GM12875 (cell line): ENCODE results near the gene NAIF1.

ENCODE experiments used
- H3K4me3 ChIP-seq: one replicate; pipeline ENCODE4 v1.5.1; 2011; ENCODE audit warnings: low read depth, low read length, control low read depth
- CTCF ChIP-seq: IDR thresholded peaks from 2 replicates; pipeline ENCODE4 v1.5.1; 2011; ENCODE audit warnings: low read depth, mild to moderate bottlenecking, control low read depth, inconsistent platforms, low read length, moderate library complexity, borderline replicate concordance; ENCODE audit not compliant: insufficient read depth

Gene NAIF1

GRCh38 chr9:128094950-128095544 lies 27.9 kb upstream of the NAIF1 start:
- no peak overlapping the region for H3K4me3 ChIP-seq
- TF ChIP-seq CTCF, result no peak

GRCh38 chr9:128094166-128094949 lies 27.2 kb upstream of the NAIF1 start:
- TF ChIP-seq CTCF, result no peak
- no peak overlapping the region for H3K4me3 ChIP-seq

- H3K4me3 ChIP-seq, result no peak overlapping the region
- TF ChIP-seq CTCF, result no peak
These were observed 25.9 kb upstream of the NAIF1 start for GRCh38 chr9:128093011-128093410.

GRCh38 chr9:128092199-128092977 lies 25.3 kb upstream of the NAIF1 start:
- H3K4me3 ChIP-seq, result no peak overlapping the region
- TF ChIP-seq CTCF, result no peak

- H3K4me3 ChIP-seq, result no peak overlapping the region
- no peak for TF ChIP-seq CTCF
These were observed 24.5 kb upstream of the NAIF1 start for GRCh38 chr9:128091571-128091970.

- H3K4me3 ChIP-seq, result no peak overlapping the region
These were observed 24.0 kb upstream of the NAIF1 start for GRCh38 chr9:128091144-128091543.

More at GRCh38 chr9:128091144-128091543, 24.0 kb upstream of the NAIF1 start:
- TF ChIP-seq CTCF, result no peak
